Mucosa of rectum (tissue), 2 donors: ENCODE data around the gene SUSD4.

Experiments
- H3K27ac ChIP-seq, 2 donors: one replicate each; pipeline ENCODE4 v1.7.0; 2013; ENCODE audit warnings: inconsistent platforms in 2 of 2, low read depth in 2 of 2, low read length in 2 of 2
- H3K27me3 ChIP-seq, 2 donors: one replicate each; pipeline ENCODE4 v1.7.0; 2013; ENCODE audit warnings: low read length in 2 of 2; ENCODE audit not compliant: control insufficient read depth in 2 of 2, insufficient read depth in 2 of 2
- H3K36me3 ChIP-seq, 2 donors: one replicate each; pipeline ENCODE4 v1.7.0; 2013; ENCODE audit warnings: low read length in 2 of 2; ENCODE audit not compliant: control insufficient read depth in 2 of 2, insufficient read depth in 2 of 2
- H3K4me1 ChIP-seq, 2 donors: one replicate each; pipeline ENCODE4 v1.7.0; 2013; ENCODE audit warnings: low read length in 2 of 2, mild to moderate bottlenecking in 1 of 2; ENCODE audit not compliant: control insufficient read depth in 2 of 2, insufficient read depth in 2 of 2
- H3K4me3 ChIP-seq, 2 donors: one replicate each; pipeline ENCODE4 v1.7.0; 2013; ENCODE audit warnings: low read length in 2 of 2
- H3K9ac ChIP-seq, 2 donors: one replicate each; pipeline ENCODE4 v1.7.0; 2013; ENCODE audit warnings: low read length in 2 of 2, low read depth in 1 of 2, mild to moderate bottlenecking in 1 of 2
- H3K9me3 ChIP-seq, 2 donors: one replicate each; pipeline ENCODE4 v1.7.0; 2013; ENCODE audit warnings: low read length in 2 of 2; ENCODE audit not compliant: control insufficient read depth in 2 of 2
- donor health status: healthy.
- donor health status: Normal muscosa, but diverticular disease.

Gene SUSD4

GRCh38 chr1:223199094-223199647 lies 164.8 kb downstream of the SUSD4 start:
- Histone ChIP-seq H3K27ac (no peak overlapping the region), H3K9me3 (no peaks in the 10 kb centered on the region), H3K4me3 (no peak overlapping the region), H3K27me3 (no peaks in the 10 kb centered on the region), H3K9ac (no peak overlapping the region), H3K36me3 (no peaks in the 10 kb centered on the region), H3K4me1 (no peaks in the 10 kb centered on the region)

GRCh38 chr1:223198628-223198965 lies 165.4 kb downstream of the SUSD4 start:
- Histone ChIP-seq H3K4me3 (no peak overlapping the region), H3K9ac (no peak overlapping the region), H3K4me1 (no peaks in the 10 kb centered on the region), H3K27ac (no peak overlapping the region), H3K27me3 (no peaks in the 10 kb centered on the region), H3K9me3 (no peaks in the 10 kb centered on the region), H3K36me3 (no peaks in the 10 kb centered on the region)

- Histone ChIP-seq H3K9me3 (no peaks in the 10 kb centered on the region), H3K9ac (no peak overlapping the region), H3K4me3 (no peak overlapping the region), H3K36me3 (no peaks in the 10 kb centered on the region), H3K4me1 (no peaks in the 10 kb centered on the region), H3K27ac (no peak overlapping the region), H3K27me3 (no peaks in the 10 kb centered on the region)
Observed at GRCh38 chr1:223197923-223198627, 165.9 kb downstream of the SUSD4 start.

- no peaks in the 10 kb centered on the region for H3K4me1 ChIP-seq
- H3K27me3 ChIP-seq = no peaks in the 10 kb centered on the region
- H3K9ac ChIP-seq = no peak overlapping the region
- no peaks in the 10 kb centered on the region for H3K36me3 ChIP-seq
- no peak overlapping the region for H3K27ac ChIP-seq
- H3K4me3 ChIP-seq = no peak overlapping the region
- no peaks in the 10 kb centered on the region for H3K9me3 ChIP-seq
Observed at GRCh38 chr1:223189903-223190724, 173.9 kb downstream of the SUSD4 start.

- no peaks in the 10 kb centered on the region for H3K9me3 ChIP-seq
- no peak overlapping the region for H3K27ac ChIP-seq
- no peak overlapping the region for H3K9ac ChIP-seq
- no peaks in the 10 kb centered on the region for H3K27me3 ChIP-seq
- H3K4me1 ChIP-seq = no peaks in the 10 kb centered on the region
- H3K4me3 ChIP-seq = no peak overlapping the region
- no peaks in the 10 kb centered on the region for H3K36me3 ChIP-seq
Observed at GRCh38 chr1:223189525-223189902, 174.5 kb downstream of the SUSD4 start.

- no peaks in the 10 kb centered on the region for H3K27me3 ChIP-seq
- H3K4me1 ChIP-seq = no peaks in the 10 kb centered on the region
- H3K36me3 ChIP-seq = no peaks in the 10 kb centered on the region
- no peak overlapping the region for H3K9ac ChIP-seq
- no peaks in the 10 kb centered on the region for H3K9me3 ChIP-seq
- no peak overlapping the region for H3K4me3 ChIP-seq
- H3K27ac ChIP-seq = no peak overlapping the region
Observed at GRCh38 chr1:223188618-223189356, 175.2 kb downstream of the SUSD4 start.

- H3K36me3 ChIP-seq = no peaks in the 10 kb centered on the region
- no peaks in the 10 kb centered on the region for H3K27me3 ChIP-seq
- no peaks in the 10 kb centered on the region for H3K4me1 ChIP-seq
- no peak overlapping the region for H3K27ac ChIP-seq
- no peak overlapping the region for H3K9ac ChIP-seq
- no peaks in the 10 kb centered on the region for H3K9me3 ChIP-seq
- H3K4me3 ChIP-seq = no peak overlapping the region
Observed at GRCh38 chr1:223186800-223187199, 177.2 kb downstream of the SUSD4 start.

- Histone ChIP-seq H3K4me3 (no peak overlapping the region), H3K36me3 (no peaks in the 10 kb centered on the region), H3K27me3 (no peaks in the 10 kb centered on the region), H3K27ac (no peak overlapping the region), H3K9me3 (no peaks in the 10 kb centered on the region), H3K4me1 (no peaks in the 10 kb centered on the region), H3K9ac (no peak overlapping the region)
Observed at GRCh38 chr1:223183268-223183862, 180.6 kb downstream of the SUSD4 start.

GRCh38 chr1:223180731-223181321 lies 183.2 kb downstream of the SUSD4 start:
- H3K4me3 ChIP-seq = no peak overlapping the region
- no peaks in the 10 kb centered on the region for H3K36me3 ChIP-seq
- no peak overlapping the region for H3K9ac ChIP-seq
- H3K9me3 ChIP-seq = no peaks in the 10 kb centered on the region
- no peaks in the 10 kb centered on the region for H3K27me3 ChIP-seq
- no peaks in the 10 kb centered on the region for H3K4me1 ChIP-seq
- H3K27ac ChIP-seq = peak overlapping the region; percentile 44 to 53
